Measurements from ENCODE around the gene RFX2.

RFX2 gene

GRCh38 chr19:6017576-6017975 is 92.7 kb downstream of the RFX2 start:
- FAIRE-seq: no peak
- no peak for TF ChIP-seq CTCF (IDR thresholded peaks at IDR 0.05; ENCODE audit: insufficient read depth, missing control alignments)

GRCh38 chr19:6015841-6016545 is 94.3 kb downstream of the RFX2 start:
- no peak for TF ChIP-seq CTCF (IDR thresholded peaks at IDR 0.05; ENCODE audit: insufficient read depth, missing control alignments)
- FAIRE-seq (no peak), DNase-seq (ENCODE audit: insufficient read length, low spot score) (no peak)

More at GRCh38 chr19:6017576-6017975, 92.7 kb downstream of the RFX2 start:
- DNase-seq (ENCODE audit: insufficient read length, low spot score): no peak

DNA sequence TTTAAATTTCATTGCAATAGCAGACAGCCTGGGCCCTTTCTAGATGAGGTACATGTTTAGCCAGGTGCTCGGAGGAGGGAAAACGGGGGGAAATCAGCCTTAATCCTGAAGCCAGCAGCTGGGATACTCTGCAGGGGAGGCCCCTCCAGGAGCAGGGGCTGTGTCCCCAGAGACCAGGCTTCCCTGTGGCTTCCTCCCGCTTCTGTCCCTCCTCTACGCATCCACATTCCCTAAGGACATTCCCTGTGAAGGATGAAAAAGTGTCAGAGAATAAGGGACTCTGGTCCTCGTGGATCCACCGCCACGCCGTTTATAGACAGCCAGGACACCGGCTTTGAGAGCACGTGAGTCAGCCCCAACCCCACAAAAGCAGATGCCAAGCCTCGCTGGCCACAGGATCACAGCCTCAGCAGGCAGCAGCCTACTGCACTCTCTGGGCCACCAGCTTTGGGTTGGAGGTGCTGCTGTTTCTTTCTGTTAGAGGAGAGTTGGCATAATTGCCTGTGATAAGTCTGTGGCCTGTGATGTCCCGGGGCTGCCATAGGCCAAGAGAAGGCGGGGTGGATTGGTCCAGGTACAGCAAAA is 95.7 kb downstream of the RFX2 start:
- no peak for TF ChIP-seq CTCF (IDR thresholded peaks at IDR 0.05; ENCODE audit: insufficient read depth, missing control alignments)
- FAIRE-seq: no peak

GRCh38 chr19:6012426-6013170 is 97.7 kb downstream of the RFX2 start:
- DNase-seq (ENCODE audit: insufficient read length, low spot score) (no peak), FAIRE-seq (no peak)
- no peak for TF ChIP-seq CTCF (IDR thresholded peaks at IDR 0.05; ENCODE audit: insufficient read depth, missing control alignments)

More for the DNA sequence above, 95.7 kb downstream of the RFX2 start:
- no peak for DNase-seq (ENCODE audit: insufficient read length, low spot score)

DNA sequence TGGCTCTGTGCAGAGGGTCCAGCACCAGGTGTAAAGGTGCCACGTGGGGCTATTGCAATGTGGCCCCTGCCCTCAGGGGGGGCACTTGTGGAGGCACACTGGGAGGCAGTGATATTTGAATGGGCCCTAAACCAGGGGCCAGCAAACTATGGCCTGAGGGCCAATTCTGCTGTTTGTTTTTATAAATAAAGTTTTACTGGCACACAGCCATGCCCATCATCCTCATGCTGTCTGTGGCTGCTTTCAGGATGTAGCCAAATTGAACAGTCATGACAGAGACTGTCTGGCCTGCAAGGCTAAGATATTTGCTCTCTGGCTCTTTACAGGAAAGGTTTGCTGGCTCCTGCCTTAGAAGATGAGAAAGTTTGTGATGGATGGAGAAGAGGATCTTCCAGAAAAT is 98.5 kb downstream of the RFX2 start:
- no peak for TF ChIP-seq CTCF (IDR thresholded peaks at IDR 0.05; ENCODE audit: insufficient read depth, missing control alignments)
- FAIRE-seq: no peak
- no peak for DNase-seq (ENCODE audit: insufficient read length, low spot score)

GRCh38 chr19:6011206-6011605 is 99.1 kb downstream of the RFX2 start:
- no peak for TF ChIP-seq CTCF (IDR thresholded peaks at IDR 0.05; ENCODE audit: insufficient read depth, missing control alignments)
- no peak for FAIRE-seq
- no peak for DNase-seq (ENCODE audit: insufficient read length, low spot score)
